ENCODE data around the gene TCAIM. TPM values are rescaled to one million over a fixed set of nuclear protein-coding genes. Genes with fewer than 3 reads are reported as not detected.
"Not testable (repeated sequence)": the region's sequence is repeated elsewhere in the genome, so short reads cannot be mapped to it uniquely, and the experiment has no call there.

TCAIM gene
- total and polyA plus RNA-seq, 11 donors, result 17.0 to 45.0 (median 31.4) TPM

DNA sequence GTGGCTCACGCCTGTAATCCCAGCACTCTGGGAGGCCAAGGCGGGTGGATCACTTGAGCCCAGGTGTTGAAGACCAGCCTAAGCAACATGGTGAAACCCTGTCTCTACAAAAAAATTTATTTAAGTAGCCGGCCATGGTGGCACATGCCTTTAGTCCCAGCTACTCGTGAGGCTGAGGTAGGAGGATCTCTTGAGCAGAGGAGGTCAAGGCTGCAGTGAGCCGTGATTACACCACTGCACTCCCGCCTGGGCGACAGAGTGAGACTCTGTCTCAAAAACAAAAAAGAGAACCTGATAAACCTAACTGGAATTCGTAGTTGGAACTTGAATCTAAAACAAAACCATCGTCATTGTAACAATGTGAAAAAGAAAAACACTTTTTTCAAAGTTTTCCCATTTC is 57.1 kb downstream of the TCAIM start:
- intact Hi-C loops (cut with DNase I), result no loop called here
- peaks cover 0 to 11% (median 0%) of the 10 kb centered on the region in 12 donors for H3K4me1 ChIP-seq
- DNase-seq, result no peak
- TF ChIP-seq, protein P1, sequence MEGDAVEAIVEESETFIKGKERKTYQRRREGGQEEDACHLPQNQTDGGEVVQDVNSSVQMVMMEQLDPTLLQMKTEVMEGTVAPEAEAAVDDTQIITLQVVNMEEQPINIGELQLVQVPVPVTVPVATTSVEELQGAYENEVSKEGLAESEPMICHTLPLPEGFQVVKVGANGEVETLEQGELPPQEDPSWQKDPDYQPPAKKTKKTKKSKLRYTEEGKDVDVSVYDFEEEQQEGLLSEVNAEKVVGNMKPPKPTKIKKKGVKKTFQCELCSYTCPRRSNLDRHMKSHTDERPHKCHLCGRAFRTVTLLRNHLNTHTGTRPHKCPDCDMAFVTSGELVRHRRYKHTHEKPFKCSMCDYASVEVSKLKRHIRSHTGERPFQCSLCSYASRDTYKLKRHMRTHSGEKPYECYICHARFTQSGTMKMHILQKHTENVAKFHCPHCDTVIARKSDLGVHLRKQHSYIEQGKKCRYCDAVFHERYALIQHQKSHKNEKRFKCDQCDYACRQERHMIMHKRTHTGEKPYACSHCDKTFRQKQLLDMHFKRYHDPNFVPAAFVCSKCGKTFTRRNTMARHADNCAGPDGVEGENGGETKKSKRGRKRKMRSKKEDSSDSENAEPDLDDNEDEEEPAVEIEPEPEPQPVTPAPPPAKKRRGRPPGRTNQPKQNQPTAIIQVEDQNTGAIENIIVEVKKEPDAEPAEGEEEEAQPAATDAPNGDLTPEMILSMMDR (IDR thresholded peaks at IDR 0.05), result no peak
- H3K36me3 ChIP-seq, result peaks cover 0 to 53% (median 38%) of the 10 kb centered on the region in 9 donors
- no peak for ATAC-seq
- H3K27ac ChIP-seq, result no peak overlapping the region
- 89 to 97% (median 90%) methylated on average over 9 of the region's 9 CpGs for WGBS, 4 donors
- no peaks in the 10 kb centered on the region for H3K9me3 ChIP-seq
- no peaks in the 10 kb centered on the region for H3K27me3 ChIP-seq
- no peak overlapping the region for H3K4me3 ChIP-seq

DNA sequence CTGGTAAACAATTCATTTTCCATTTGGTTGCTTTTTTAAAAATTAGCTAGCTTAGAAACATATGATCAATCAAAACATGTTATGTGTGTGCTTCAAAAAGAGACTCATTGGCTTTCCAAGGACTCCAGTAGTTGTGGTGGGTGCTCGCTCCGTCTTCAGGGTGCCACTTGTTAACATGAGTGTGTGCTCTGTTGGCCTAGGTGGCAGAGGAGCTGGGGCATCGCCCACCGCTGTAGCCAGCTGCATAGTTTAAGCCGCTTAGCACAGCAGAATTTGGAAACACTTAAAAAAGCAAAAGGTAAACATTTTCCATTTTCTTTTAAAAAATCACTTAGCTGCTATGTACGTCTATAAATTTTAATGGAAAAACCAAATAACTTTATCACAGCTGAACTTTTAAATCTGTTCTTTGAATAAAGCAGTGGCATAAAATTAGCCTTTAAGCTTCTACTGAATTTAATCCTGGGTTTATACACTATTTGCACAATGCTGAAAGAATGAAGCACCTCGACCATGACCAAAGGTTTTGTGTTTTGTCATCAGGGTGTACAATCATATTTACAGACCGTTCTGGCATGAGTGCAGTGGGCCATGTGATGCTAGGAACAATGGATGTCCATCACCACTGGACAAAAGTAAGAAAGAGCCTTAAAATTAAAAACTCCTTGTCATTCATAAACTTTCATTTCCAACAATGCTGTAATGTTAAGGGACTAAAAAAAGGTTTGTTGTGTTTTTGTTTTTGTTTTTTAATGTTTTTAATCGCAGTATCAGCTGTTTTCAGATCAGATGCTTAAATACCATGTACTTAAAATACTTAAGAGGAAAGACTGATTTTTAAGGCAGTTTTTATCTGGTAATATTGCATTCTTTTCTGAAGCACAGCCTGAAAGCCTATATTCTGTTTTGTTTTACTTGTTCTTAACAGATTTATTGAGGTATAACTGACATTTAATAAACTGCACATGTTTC is 57.9 kb downstream of the TCAIM start:
- no peak overlapping the region for H3K4me3 ChIP-seq
- WGBS, 4 donors, result 94 to 97% (median 95%) methylated on average over 9 of the region's 9 CpGs
- intact Hi-C loops (cut with DNase I), result no loop called here
- H3K9me3 ChIP-seq, result no peaks in the 10 kb centered on the region
- ATAC-seq, result no peak
- H3K36me3 ChIP-seq, result peaks cover 0 to 60% (median 38%) of the 10 kb centered on the region in 9 donors
- no peak overlapping the region for H3K27ac ChIP-seq
- no peak for DNase-seq
- H3K27me3 ChIP-seq, result no peaks in the 10 kb centered on the region
- no peak for TF ChIP-seq POLR2A (IDR thresholded peaks at IDR 0.05)
- TF ChIP-seq, protein P1 (IDR thresholded peaks at IDR 0.05), result no peak
- H3K4me1 ChIP-seq, result peaks cover 0 to 14% (median 0%) of the 10 kb centered on the region in 12 donors

DNA sequence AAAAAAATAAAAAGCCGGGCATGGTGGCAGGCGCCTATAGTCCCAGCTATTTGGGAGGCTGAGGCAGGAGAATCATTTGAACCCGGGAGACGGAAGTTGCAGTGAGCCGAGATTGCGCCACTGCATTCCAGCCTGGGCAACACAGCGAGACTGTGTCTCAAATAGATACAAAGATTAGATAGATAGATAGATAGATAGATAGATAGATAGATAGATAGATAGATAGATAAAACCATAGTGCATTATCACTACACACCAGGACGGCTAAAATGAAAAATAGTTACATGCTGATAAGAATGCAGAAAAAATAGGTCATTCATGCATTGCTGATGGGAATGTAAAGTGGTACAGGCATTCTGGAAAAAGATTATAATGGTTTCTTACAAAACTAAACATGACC is 59.7 kb downstream of the TCAIM start:
- ATAC-seq; intact Hi-C loops (cut with DNase I); DNase-seq; H3K27ac ChIP-seq; H3K4me3 ChIP-seq; H3K27me3 ChIP-seq; H3K9me3 ChIP-seq: not testable (repeated sequence)
- Histone ChIP-seq H3K4me1 (peaks cover 0 to 17% (median 0%) of the 10 kb centered on the region in 12 donors), H3K36me3 (peaks cover 0 to 60% (median 33%) of the 10 kb centered on the region in 9 donors)
- 86 to 93% (median 90%) methylated on average over 8 of the region's 8 CpGs for WGBS, 4 donors

DNA sequence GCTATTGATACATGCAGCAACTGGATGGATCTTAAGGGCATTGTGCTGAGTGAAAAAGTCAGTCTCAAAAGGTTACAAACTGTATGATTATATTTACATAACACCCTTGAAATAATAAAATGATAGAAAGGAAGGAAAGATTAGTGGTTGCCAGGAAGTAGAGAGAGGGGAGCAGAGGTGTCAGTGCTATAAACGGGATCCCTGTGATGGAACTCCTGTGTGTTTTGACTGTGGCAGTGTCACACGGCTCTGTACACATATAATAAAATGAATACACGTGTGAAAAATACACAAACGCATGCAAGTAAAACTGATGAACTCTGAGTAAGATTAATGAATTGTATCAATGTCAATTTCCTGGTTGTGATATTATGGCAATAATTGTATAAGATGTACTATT is 60.3 kb downstream of the TCAIM start:
- ATAC-seq (peak in 1 of 4 donors; percentile 34), DNase-seq (no peak)
- Histone ChIP-seq H3K36me3 (peaks cover 0 to 54% (median 29%) of the 10 kb centered on the region in 9 donors), H3K27ac (no peak overlapping the region), H3K4me1 (peaks cover 0 to 17% (median 0%) of the 10 kb centered on the region in 12 donors), H3K27me3 (no peaks in the 10 kb centered on the region), H3K4me3 (no peak overlapping the region), H3K9me3 (no peaks in the 10 kb centered on the region)
- 53 to 70% (median 65%) methylated on average over 4 of the region's 4 CpGs for WGBS, 4 donors
- intact Hi-C loops (cut with DNase I), result no loop called here
- TF ChIP-seq, protein P1 (IDR thresholded peaks at IDR 0.05), result no peak
- TF ChIP-seq POLR2A (IDR thresholded peaks at IDR 0.05), result no peak
